H1 (cell line): ENCODE data around the gene CAMK1G. TPM values are rescaled to one million over a fixed set of nuclear protein-coding genes. Genes with fewer than 3 reads are reported as not detected.

Experiments used
- CTCF ChIA-PET: fragments of 300-600 bp; sonication (Branson Sonifier 250); formaldehyde crosslinking; loops from one replicate; lab custom pipeline; 2021; ENCODE audit not compliant: partially characterized antibody; lab: Charles Lee
- POLR2A ChIA-PET: fragments of 300-600 bp; sonication (Branson Sonifier 250); formaldehyde crosslinking; loops from one replicate; lab custom pipeline; 2021; ENCODE audit warnings: inconsistent platforms; ENCODE audit not compliant: partially characterized antibody; lab: Charles Lee
- DNase-seq, 2 experiments: peaks; one replicate each; pipeline versions ENCODE4 v3.0.0 to v3.0.0-alpha.2; 2010 to 2022; ENCODE audit warnings: low spot score in 2 of 2, low read depth in 1 of 2, mixed read lengths in 1 of 2
- FAIRE-seq: peaks from 2 replicates; lab custom pipeline; 2011; peaks lifted over from hg19 to GRCh38; lab: Jason Lieb, UNC
- H2AFZ ChIP-seq: 2 replicates; pipeline ENCODE4 v1.8.1; 2012; ENCODE audit warnings: low read length, inconsistent platforms
- H2AK5ac ChIP-seq: 2 replicates; pipeline ENCODE4 v1.6.1; 2013; ENCODE audit warnings: low read depth, low read length
- H2BK120ac ChIP-seq: replicated peaks from 2 replicates; pipeline ENCODE3; 2013; ENCODE audit warnings: low read depth, low read length, inconsistent platforms
- H2BK12ac ChIP-seq: 2 replicates; pipeline ENCODE4 v1.6.1; 2013; ENCODE audit warnings: low read depth, low read length
- H2BK15ac ChIP-seq: 2 replicates; pipeline ENCODE4 v1.6.1; 2013; ENCODE audit warnings: low read length
- H2BK20ac ChIP-seq: 2 replicates; pipeline ENCODE4 v1.6.1; 2013; ENCODE audit warnings: low read length
- H2BK5ac ChIP-seq: 2 replicates; pipeline ENCODE4 v1.6.1; 2013; ENCODE audit warnings: low read depth, low read length
- H3K14ac ChIP-seq: 2 replicates; pipeline ENCODE4 v1.6.1; 2013; ENCODE audit warnings: inconsistent platforms; ENCODE audit not compliant: insufficient read length
- H3K18ac ChIP-seq: 2 replicates; pipeline ENCODE4 v1.6.1; 2013; ENCODE audit warnings: low read length; ENCODE audit errors: extremely low read depth
- H3K23ac ChIP-seq: 2 replicates; pipeline ENCODE4 v1.6.1; 2013; ENCODE audit warnings: inconsistent platforms; ENCODE audit not compliant: insufficient read length
- H3K23me2 ChIP-seq: 2 replicates; pipeline ENCODE4 v1.6.1; 2013; ENCODE audit warnings: low read depth, low read length
- H3K27ac ChIP-seq: 2 replicates; pipeline ENCODE4 v1.6.1; 2011; ENCODE audit warnings: low read depth, low read length, inconsistent platforms
- H3K27me3 ChIP-seq, 4 experiments: replicated peaks in 1 of 4; 1 replicate in 1 of 4; 2 replicates in 3 of 4; pipeline versions ENCODE4 v1.6.1 to v1.8.1; 2011 to 2013; ENCODE audit warnings: low read length in 3 of 4, mild to moderate bottlenecking in 3 of 4, inconsistent platforms in 2 of 4, mixed read lengths in 2 of 4, moderate library complexity in 1 of 4; ENCODE audit not compliant: control insufficient read depth in 3 of 4, insufficient read depth in 3 of 4; ENCODE audit errors: extremely low read depth in 1 of 4
- H3K36me3 ChIP-seq, 4 experiments: 2 replicates each; pipeline versions ENCODE4 v1.6.1 to v1.8.1; 2011 to 2013; ENCODE audit warnings: mild to moderate bottlenecking in 4 of 4, low read length in 3 of 4, moderate library complexity in 2 of 4, control low read depth in 1 of 4, inconsistent platforms in 1 of 4; ENCODE audit not compliant: insufficient read depth in 4 of 4, control insufficient read depth in 2 of 4
- H3K4ac ChIP-seq: replicated peaks from 2 replicates; pipeline ENCODE3; 2013; ENCODE audit warnings: low read length, low read depth, mixed read lengths, inconsistent platforms; ENCODE audit not compliant: insufficient read length
- H3K4me1 ChIP-seq, 4 experiments: replicated peaks in 1 of 4; 1 replicate in 1 of 4; 2 replicates in 3 of 4; pipeline versions ENCODE4 v1.6.1 to v1.8.1; 2011 to 2013; ENCODE audit warnings: low read length in 3 of 4, inconsistent platforms in 2 of 4, mixed read lengths in 1 of 4; ENCODE audit not compliant: insufficient read depth in 4 of 4, control insufficient read depth in 3 of 4
- H3K4me2 ChIP-seq, 2 experiments: 2 replicates each; pipeline versions ENCODE4 v1.6.1 to v1.8.1; 2011 to 2013; ENCODE audit warnings: low read depth in 2 of 2, low read length in 2 of 2, control low read depth in 1 of 2, inconsistent platforms in 1 of 2, mild to moderate bottlenecking in 1 of 2; ENCODE audit not compliant: insufficient read depth in 1 of 2
- H3K4me3 ChIP-seq, 4 experiments: fragments of 200-600, 300-600 bp in 1 of 4; sonication (generic), shearing (Covaris generic), sonication (Bioruptor Twin) in 1 of 4; 2 replicates each; pipeline versions ENCODE4 v1.5.1 to v1.8.1; 2011 to 2016; ENCODE audit warnings: low read length in 4 of 4, low read depth in 3 of 4, control low read depth in 2 of 4, inconsistent platforms in 2 of 4, mild to moderate bottlenecking in 2 of 4, mixed read lengths in 1 of 4, moderate library complexity in 1 of 4; ENCODE audit not compliant: insufficient read depth in 2 of 4; ENCODE audit errors: extremely low read depth in 1 of 4
- H3K56ac ChIP-seq: replicated peaks from 2 replicates; pipeline ENCODE3; 2013; ENCODE audit warnings: low read depth, mild to moderate bottlenecking, mixed read lengths, low read length, inconsistent platforms; ENCODE audit not compliant: insufficient read length
- H3K79me1 ChIP-seq: 2 replicates; pipeline ENCODE4 v1.6.1; 2013; ENCODE audit warnings: low read depth, low read length, control low read depth
- H3K79me2 ChIP-seq, 2 experiments: 2 replicates each; pipeline versions ENCODE4 v1.6.1 to v1.8.1; 2012 to 2013; ENCODE audit warnings: low read length in 2 of 2, mild to moderate bottlenecking in 2 of 2, inconsistent platforms in 1 of 2; ENCODE audit not compliant: insufficient read depth in 2 of 2, control insufficient read depth in 1 of 2
- H3K9ac ChIP-seq, 4 experiments: replicated peaks in 1 of 4; 1 replicate in 1 of 4; 2 replicates in 3 of 4; pipeline versions ENCODE4 v1.6.1 to v1.8.1; 2011 to 2013; ENCODE audit warnings: low read depth in 3 of 4, low read length in 3 of 4, control low read depth in 2 of 4, mild to moderate bottlenecking in 2 of 4, moderate library complexity in 2 of 4, inconsistent platforms in 1 of 4; ENCODE audit errors: extremely low read depth in 1 of 4
- H3K9me3 ChIP-seq, 2 experiments: 2 replicates each; pipeline versions ENCODE4 v1.6.1 to v1.8.1; 2012 to 2013; ENCODE audit warnings: mild to moderate bottlenecking in 2 of 2, moderate library complexity in 2 of 2, control low read depth in 1 of 2, inconsistent platforms in 1 of 2, low read depth in 1 of 2, low read length in 1 of 2, mixed read lengths in 1 of 2; ENCODE audit not compliant: insufficient read depth in 2 of 2
- H4K20me1 ChIP-seq, 2 experiments: replicated peaks in 1 of 2; 2 replicates each; pipeline versions ENCODE3 to v1.8.1; 2011 to 2013; ENCODE audit warnings: inconsistent platforms in 2 of 2, low read length in 2 of 2, mild to moderate bottlenecking in 1 of 2; ENCODE audit not compliant: insufficient read depth in 2 of 2, control insufficient read depth in 1 of 2
- H4K5ac ChIP-seq: 2 replicates; pipeline ENCODE4 v1.6.1; 2013; ENCODE audit warnings: low read length, low read depth, mixed read lengths, inconsistent platforms; ENCODE audit not compliant: insufficient read length
- H4K8ac ChIP-seq: 2 replicates; pipeline ENCODE4 v1.8.0; 2013; ENCODE audit warnings: mild to moderate bottlenecking, moderate library complexity, low read length, inconsistent platforms; ENCODE audit not compliant: insufficient read depth; ENCODE audit errors: extremely low read depth
- H4K91ac ChIP-seq: replicated peaks from 2 replicates; pipeline ENCODE3; 2013; ENCODE audit warnings: low read length, mixed read lengths, inconsistent platforms; ENCODE audit not compliant: insufficient read length
- EGR1 ChIP-seq: IDR thresholded peaks from 2 replicates; pipeline ENCODE4 v1.6.1; 2011; ENCODE audit warnings: low read depth, low read length, borderline replicate concordance
- EZH2 ChIP-seq: fragments of 200-600 bp; sonication (generic); IDR thresholded peaks from 2 replicates; pipeline ENCODE4 v1.7.1; 2012; ENCODE audit warnings: low read depth, mild to moderate bottlenecking, moderate library complexity, low read length, inconsistent platforms; ENCODE audit not compliant: severe bottlenecking
- GABPA ChIP-seq: IDR thresholded peaks from 2 replicates; pipeline ENCODE4 v1.6.1; 2011; ENCODE audit warnings: mild to moderate bottlenecking, low read length, moderate library complexity, borderline replicate concordance; ENCODE audit not compliant: insufficient read depth
- RFX5 ChIP-seq: IDR thresholded peaks from 2 replicates; pipeline ENCODE4 v1.6.1; 2011; ENCODE audit warnings: low read depth, low read length, improper control_type of control experiment, borderline replicate concordance
- SP2 ChIP-seq: IDR thresholded peaks from 2 replicates; pipeline ENCODE4 v1.6.1; 2012; ENCODE audit warnings: mild to moderate bottlenecking, low read length, inconsistent platforms
- TCF12 ChIP-seq: IDR thresholded peaks from 2 replicates; pipeline ENCODE4 v1.6.1; 2011; ENCODE audit warnings: low read depth, mild to moderate bottlenecking, low read length
- TEAD4 ChIP-seq: IDR thresholded peaks from 2 replicates; pipeline ENCODE4 v1.6.1; 2012; ENCODE audit warnings: low read depth, low read length, inconsistent platforms, mixed read lengths
- USF2 ChIP-seq: IDR thresholded peaks from 2 replicates; pipeline ENCODE4 v1.6.1; 2011; ENCODE audit warnings: low read length, improper control_type of control experiment
- YY1 ChIP-seq: IDR thresholded peaks from 2 replicates; pipeline ENCODE4 v1.6.1; 2011; ENCODE audit warnings: low read depth, mild to moderate bottlenecking, low read length
- WGBS, 2 experiments: shearing (Covaris generic) in 1 of 2; methylation state at CpG; one replicate each; pipeline versions ENCODE4 v1.1.6 to v1.1.7; 2013 to 2015; ENCODE audit warnings: low lambda C conversion rate in 2 of 2, mixed read lengths in 2 of 2, inconsistent platforms in 1 of 2, low coverage in 1 of 2, missing lambda C conversion rate in 1 of 2; ENCODE audit not compliant: insufficient replicate concordance in 2 of 2, insufficient coverage in 1 of 2, insufficient read length in 1 of 2; ENCODE audit errors: extremely low coverage in 1 of 2, missing lambda C conversion rate in 1 of 2; 5-methylcytosine and 5-hydroxymethylcytosine counted together
- polyA plus RNA-seq, 7 experiments: library from polyadenylated mRNA; depleted of rRNA in 3 of 7; stranded (reverse) in 5 of 7; unstranded in 2 of 7; fragments of >200 nt in 5 of 7; fragments of 200-250 nt in 2 of 7; gene quantifications; 1 replicate in 5 of 7; 2 replicates in 1 of 7; 4 replicates in 1 of 7; pipeline versions ENCODE4 v1.2.1 to v1.2.3, GENCODE V29; 2011 to 2013; ENCODE audit warnings: missing spikeins in 2 of 7, mixed read lengths in 2 of 7
- total RNA-seq: library from RNA; stranded (reverse); fragmentation: NEBNext Ultra II Directional; extraction: Animal tissue kit (Norgen Biotek cat#: 25700); gene quantifications from 2 replicates; pipeline ENCODE4 v1.2.1, GENCODE V29; 2021

CAMK1G gene
- total and polyA plus RNA-seq, 2 of the 8 experiments (the other 6 are each of a cell fraction or from before 2014, with no cell fraction given): 1.00 to 1.0 TPM

- Histone ChIP-seq H2AK5ac (no peak overlapping the region), H4K5ac (no peak overlapping the region), H3K79me2 (no peaks in the 10 kb centered on the region), H3K4ac (no peak overlapping the region), H3K4me3 (no peak overlapping the region), H2BK5ac (no peak overlapping the region), H4K20me1 (no peaks in the 10 kb centered on the region), H2BK20ac (no peak overlapping the region), H3K14ac (no peak overlapping the region), H3K23ac (no peak overlapping the region), H3K27me3 (no peaks in the 10 kb centered on the region), H3K9me3 (no peaks in the 10 kb centered on the region), H2BK12ac (no peak overlapping the region), H3K9ac (no peak overlapping the region), H3K36me3 (no peaks in the 10 kb centered on the region), H4K8ac (no peak overlapping the region), H3K79me1 (no peaks in the 10 kb centered on the region; the same call in 1 of the 2 replicates), H3K4me2 (no peak overlapping the region), H3K27ac (no peak overlapping the region), H3K23me2 (no peaks in the 10 kb centered on the region), H4K91ac (no peak overlapping the region), H2BK15ac (0 out of 2 replicates have a peak overlapping the region, but pooled peaks have one; percentile 46), H3K18ac (no peak overlapping the region), H2BK120ac (no peak overlapping the region), H2AFZ (no peak overlapping the region), H3K4me1 (peaks cover 0 to 12% (median 7%) of the 10 kb centered on the region in 4 experiments; a peak in 4 of 7 replicates), H3K56ac (no peak overlapping the region)
- TF ChIP-seq SP2 (no peak), YY1 (no peak), USF2 (no peak), TCF12 (no peak), TEAD4 (no peak), EGR1 (no peak), RFX5 (no peak), GABPA (no peak), EZH2 (no peak)
- no peak for FAIRE-seq
- DNase-seq: no peak
- ChIA-PET POLR2A (no interaction called here), CTCF (interaction anchor here (0.6 to 3.0 kb wide), 7 partner anchors 10 to 1633 kb away, joined by 3 to 13 read pairs (median 3); no protein-coding TSS in a partner anchor)
- WGBS, 2 experiments: 89% methylated on average over 6 of the region's 6 CpGs; no CpG with 5 or more reads in 1 of the 2 experiments
Measured at GRCh38 chr1:209633335-209633997, 50.0 kb downstream of the CAMK1G start.
